GM23338 (cell line): Measurements from ENCODE around the gene GPR39.

ENCODE experiments used
- CREB1 ChIP-seq: fragments of 250-450 bp; sonication (Bioruptor Pico); IDR thresholded peaks from 2 replicates; pipeline ENCODE4 v1.5.0; 2020; ENCODE audit warnings: low read depth, mild to moderate bottlenecking, moderate library complexity
- CTCF ChIP-seq, 2 experiments: fragments of 200-600 bp in 1 of 2; sonication (generic) in 1 of 2; conservative IDR thresholded peaks; 2 replicates each; pipeline versions ENCODE4 v1.5.1 to v1.6.1; 2016 to 2017; ENCODE audit warnings: antibody characterized with exemption in 2 of 2, low read depth in 2 of 2, mild to moderate bottlenecking in 2 of 2, moderate library complexity in 1 of 2
- EZH2 ChIP-seq: fragments of 200-600 bp; sonication (generic); IDR thresholded peaks from one replicate; pipeline ENCODE4 v1.8.0; 2017; ENCODE audit warnings: antibody characterized with exemption, mild to moderate bottlenecking, low read depth; ENCODE audit not compliant: unreplicated experiment
- EZH2phosphoT487 ChIP-seq: fragments of 200-600 bp; sonication (generic); IDR thresholded peaks from one replicate; pipeline ENCODE4 v1.8.1; 2018; ENCODE audit warnings: antibody characterized with exemption; ENCODE audit not compliant: unreplicated experiment
- POLR2AphosphoS5 ChIP-seq: IDR thresholded peaks from 2 replicates; pipeline ENCODE4 v1.6.1; 2016; ENCODE audit warnings: antibody characterized with exemption, low read depth
- TF ChIP-seq, protein P1 (sequence below): IDR thresholded peaks from one replicate; pipeline ENCODE4 v1.6.1; 2018; ENCODE audit warnings: antibody characterized with exemption; ENCODE audit not compliant: unreplicated experiment

GRCh38 chr2:132677661-132678060 lies 261.1 kb downstream of the GPR39 start:
- no peak for TF ChIP-seq CTCF (conservative IDR thresholded peaks at IDR 0.05; ENCODE audit: low read depth in 2 of 2)
- no peak for TF ChIP-seq POLR2AphosphoS5
- TF ChIP-seq, protein P1, sequence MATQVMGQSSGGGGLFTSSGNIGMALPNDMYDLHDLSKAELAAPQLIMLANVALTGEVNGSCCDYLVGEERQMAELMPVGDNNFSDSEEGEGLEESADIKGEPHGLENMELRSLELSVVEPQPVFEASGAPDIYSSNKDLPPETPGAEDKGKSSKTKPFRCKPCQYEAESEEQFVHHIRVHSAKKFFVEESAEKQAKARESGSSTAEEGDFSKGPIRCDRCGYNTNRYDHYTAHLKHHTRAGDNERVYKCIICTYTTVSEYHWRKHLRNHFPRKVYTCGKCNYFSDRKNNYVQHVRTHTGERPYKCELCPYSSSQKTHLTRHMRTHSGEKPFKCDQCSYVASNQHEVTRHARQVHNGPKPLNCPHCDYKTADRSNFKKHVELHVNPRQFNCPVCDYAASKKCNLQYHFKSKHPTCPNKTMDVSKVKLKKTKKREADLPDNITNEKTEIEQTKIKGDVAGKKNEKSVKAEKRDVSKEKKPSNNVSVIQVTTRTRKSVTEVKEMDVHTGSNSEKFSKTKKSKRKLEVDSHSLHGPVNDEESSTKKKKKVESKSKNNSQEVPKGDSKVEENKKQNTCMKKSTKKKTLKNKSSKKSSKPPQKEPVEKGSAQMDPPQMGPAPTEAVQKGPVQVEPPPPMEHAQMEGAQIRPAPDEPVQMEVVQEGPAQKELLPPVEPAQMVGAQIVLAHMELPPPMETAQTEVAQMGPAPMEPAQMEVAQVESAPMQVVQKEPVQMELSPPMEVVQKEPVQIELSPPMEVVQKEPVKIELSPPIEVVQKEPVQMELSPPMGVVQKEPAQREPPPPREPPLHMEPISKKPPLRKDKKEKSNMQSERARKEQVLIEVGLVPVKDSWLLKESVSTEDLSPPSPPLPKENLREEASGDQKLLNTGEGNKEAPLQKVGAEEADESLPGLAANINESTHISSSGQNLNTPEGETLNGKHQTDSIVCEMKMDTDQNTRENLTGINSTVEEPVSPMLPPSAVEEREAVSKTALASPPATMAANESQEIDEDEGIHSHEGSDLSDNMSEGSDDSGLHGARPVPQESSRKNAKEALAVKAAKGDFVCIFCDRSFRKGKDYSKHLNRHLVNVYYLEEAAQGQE: no peak
- no peak for TF ChIP-seq CREB1
- TF ChIP-seq EZH2: no peak
- TF ChIP-seq EZH2phosphoT487: no peak
